Stimulated activated CD8-positive, alpha-beta memory T cell treated with anti-CD3 and anti-CD28 coated beads, Interleukin-2, amount 100 ng/mL, for 48 hours (primary cell): Measurements from ENCODE around the gene CSK.

Source experiments
- DNase-seq, 2 donors: peaks; one replicate each; pipeline ENCODE4 v3.0.0-alpha.2; 2020; ENCODE audit warnings: low read depth in 2 of 2

Gene CSK

DNA sequence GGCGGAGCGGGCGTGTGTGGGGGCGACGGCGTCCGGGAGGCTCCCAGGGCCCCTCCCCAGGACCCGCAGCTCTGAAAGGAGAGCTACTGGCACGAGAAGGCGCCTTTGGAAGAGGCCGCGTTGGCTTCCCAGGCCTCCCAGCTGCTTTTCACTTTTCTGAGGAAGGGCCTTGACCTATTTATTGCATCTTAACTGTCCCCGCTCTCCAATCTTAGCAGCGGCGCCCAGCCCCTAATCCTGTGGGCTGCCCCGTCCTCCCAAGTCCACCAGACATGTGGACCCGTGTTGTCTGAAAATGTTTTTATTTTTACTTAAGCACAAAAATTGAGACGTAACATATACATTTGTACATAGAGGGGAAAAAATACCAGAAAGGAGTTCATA, 61.6 kb downstream of the CSK start:
- DNase-seq: no peak

- DNase-seq: no peak
Measured at GRCh38 chr15:74843891-74844299, 62.0 kb downstream of the CSK start.

DNA sequence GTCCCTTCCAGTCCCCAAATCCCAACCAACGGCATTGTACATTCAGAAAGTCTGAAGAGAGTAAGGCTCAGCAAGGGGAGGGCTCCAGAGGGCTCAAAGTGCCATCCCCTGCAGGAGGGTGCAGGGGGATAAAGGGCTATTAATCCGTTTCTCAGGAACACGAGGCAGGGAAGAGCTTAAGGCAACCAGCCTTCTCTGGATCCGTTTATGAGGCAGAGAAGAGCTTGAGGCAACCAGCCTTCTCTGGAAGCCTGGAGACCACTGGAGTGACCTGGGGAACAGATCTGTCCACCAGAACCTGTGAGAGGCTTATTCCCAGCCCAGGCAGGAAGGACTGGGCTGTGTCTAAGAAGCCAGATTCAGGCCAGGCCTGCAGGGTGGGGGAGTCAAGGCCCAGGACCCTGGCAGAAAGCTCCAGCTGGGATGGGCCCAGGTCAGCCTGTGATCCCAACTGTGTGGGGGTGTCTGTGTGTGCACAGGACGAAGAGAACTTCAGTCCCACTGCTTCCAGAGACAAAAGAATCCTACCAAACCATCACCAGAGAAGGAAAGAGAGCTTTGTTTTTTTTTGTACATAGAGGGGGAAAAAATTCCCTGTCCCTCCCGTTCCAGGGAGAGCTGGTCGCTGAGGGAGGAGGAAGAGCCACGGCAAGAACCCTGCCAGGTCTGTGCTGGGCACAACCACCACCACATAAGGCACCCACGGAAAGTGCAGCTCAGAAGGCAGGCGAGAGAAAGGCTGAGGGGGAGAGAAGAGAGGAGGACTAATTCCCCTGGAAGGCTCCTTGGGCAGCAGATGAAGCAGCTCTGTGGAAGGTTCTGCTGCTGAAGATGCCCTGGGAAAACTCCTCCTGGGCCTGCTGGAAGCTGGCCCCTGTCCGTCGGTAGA, 62.7 kb downstream of the CSK start:
- no peak for DNase-seq

DNA sequence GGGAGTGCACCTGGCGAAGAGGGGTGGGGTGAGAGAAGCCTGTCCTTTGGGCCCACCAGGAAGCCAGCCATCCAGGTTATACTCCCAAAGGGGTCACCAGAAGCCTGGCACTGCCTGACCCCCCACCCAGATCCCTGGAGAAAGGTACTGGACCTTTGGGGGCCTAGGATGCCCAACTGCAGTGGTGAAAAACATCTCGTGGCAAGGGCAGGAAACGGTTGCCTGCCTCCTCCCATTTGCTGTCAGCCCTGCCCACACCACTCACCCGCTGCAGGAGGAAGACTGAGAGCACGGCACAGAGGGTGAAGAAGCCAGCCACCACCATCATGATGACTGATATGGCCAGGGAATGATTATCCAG, 63.3 kb downstream of the CSK start:
- DNase-seq: peak in 1 of 2 donors; percentile 31

GRCh38 chr15:74845581-74845980, 63.7 kb downstream of the CSK start:
- DNase-seq: no peak

DNA sequence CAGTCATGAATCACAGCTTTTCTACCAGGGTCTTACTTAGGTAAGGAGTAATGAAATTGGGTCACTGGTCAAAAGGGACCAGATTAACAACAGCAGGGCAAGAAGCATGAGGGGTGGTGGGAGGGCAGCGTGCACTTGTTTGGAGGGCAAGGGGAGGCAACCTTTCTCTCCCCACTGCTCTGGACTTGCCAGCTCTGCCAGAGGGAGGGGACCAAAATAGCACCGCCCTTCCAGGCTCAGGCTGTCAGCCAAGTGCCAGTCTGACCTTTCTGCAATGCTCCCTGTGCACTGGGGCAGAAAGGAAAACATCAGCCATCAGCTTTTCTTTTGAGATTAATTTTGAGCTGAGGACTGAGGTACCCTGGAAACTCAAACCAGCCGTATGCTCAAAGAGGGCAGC, 65.6 kb downstream of the CSK start:
- DNase-seq: no peak

DNA sequence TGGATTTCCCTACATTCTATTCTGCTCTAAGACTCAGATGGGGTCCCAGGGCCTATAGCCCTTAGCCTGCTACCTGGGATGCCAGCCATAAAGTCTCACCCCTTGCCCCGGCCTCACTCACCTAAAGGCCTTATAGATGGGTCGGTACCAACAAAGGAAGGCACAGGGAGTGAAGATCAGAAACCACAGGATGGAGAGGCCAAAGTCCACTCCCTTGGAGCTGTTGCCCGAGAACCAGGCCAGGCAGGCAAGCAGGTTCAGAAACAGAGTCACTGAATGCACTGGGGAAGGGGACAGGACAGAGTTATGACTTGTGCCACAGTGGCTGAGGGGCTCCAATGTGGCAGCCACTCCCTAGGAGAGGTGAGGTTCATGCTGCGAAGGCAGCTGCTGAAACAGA, 68.5 kb downstream of the CSK start:
- no peak for DNase-seq

DNA sequence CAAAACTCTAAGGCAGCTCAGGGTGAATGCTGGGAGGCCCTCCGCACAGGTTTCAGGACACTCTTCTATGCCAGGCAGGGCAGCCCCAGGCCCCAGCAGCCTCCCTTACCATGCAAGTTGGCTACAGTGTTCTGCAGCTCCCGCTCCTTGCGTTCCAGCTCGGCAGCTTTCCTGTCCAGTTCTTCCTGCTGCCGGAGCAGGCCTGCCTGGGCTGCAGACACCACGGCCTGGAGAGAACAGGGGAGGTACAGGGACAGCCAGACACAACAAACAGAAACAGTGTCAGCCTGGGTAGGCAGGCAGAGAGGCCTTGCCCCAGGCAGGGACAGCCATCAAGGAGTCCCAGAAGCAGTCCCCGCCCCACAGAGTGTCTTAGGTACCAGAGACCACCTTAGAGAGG, 70.1 kb downstream of the CSK start:
- DNase-seq: no peak
